ENCODE results near the gene MRPL52. TPM values are rescaled to one million over a fixed set of nuclear protein-coding genes. Genes with fewer than 3 reads are reported as not detected.

The MRPL52 gene
- total RNA-seq, 1 donor from 2014 or later, result 196 TPM

GRCh38 chr14:22836301-22837113 lies 6.8 kb downstream of the MRPL52 start, which contains the start of gene MMP14:
MMP14 (plus strand) TSS chr14:22836585; CDS start chr14:22836818, 233 bp downstream.
- no peak within 1 kb of the TSS for H3K27ac Mint-ChIP-seq
- peaks cover 13% of the 10 kb centered on the region for H3K27me3 Mint-ChIP-seq (ENCODE audit: insufficient read depth)
- H3K9me3 Mint-ChIP-seq, result no peaks in the 10 kb centered on the region
- H3K36me3 Mint-ChIP-seq (ENCODE audit: low read depth), result peaks cover 23% of the 10 kb centered on the region
- intact Hi-C loops (cut with micrococcal nuclease), result no loop called here
- peaks cover 11% of the 10 kb centered on the region for H3K4me1 Mint-ChIP-seq (ENCODE audit: low read depth)
- DNase-seq (ENCODE audit: low spot score), result no peak
- H3K4me3 Mint-ChIP-seq, result peak within 1 kb of the TSS; percentile 72

- Mint-ChIP-seq H3K9me3 (no peaks in the 10 kb centered on the region), H3K4me1 (ENCODE audit: low read depth) (peaks cover 5% of the 10 kb centered on the region), H3K27ac (no peak overlapping the region), H3K4me3 (peak overlapping the region; percentile 72), H3K36me3 (ENCODE audit: low read depth) (peaks cover 18% of the 10 kb centered on the region), H3K27me3 (ENCODE audit: insufficient read depth) (peaks cover 13% of the 10 kb centered on the region)
- intact Hi-C loops (cut with micrococcal nuclease), result no loop called here
- no peak for DNase-seq (ENCODE audit: low spot score)
Observed at GRCh38 chr14:22837114-22837749, 7.5 kb downstream of the MRPL52 start.

GRCh38 chr14:22837750-22838538 lies 8.3 kb downstream of the MRPL52 start:
- Mint-ChIP-seq H3K9me3 (no peaks in the 10 kb centered on the region), H3K4me3 (no peak overlapping the region), H3K27me3 (ENCODE audit: insufficient read depth) (peaks cover 13% of the 10 kb centered on the region), H3K27ac (no peak overlapping the region), H3K4me1 (ENCODE audit: low read depth) (peaks cover 5% of the 10 kb centered on the region), H3K36me3 (ENCODE audit: low read depth) (peaks cover 18% of the 10 kb centered on the region)
- intact Hi-C loops (cut with micrococcal nuclease), result no loop called here
- DNase-seq (ENCODE audit: low spot score), result no peak

GRCh38 chr14:22838631-22839041 lies 8.9 kb downstream of the MRPL52 start:
- H3K27me3 Mint-ChIP-seq (ENCODE audit: insufficient read depth), result peaks cover 13% of the 10 kb centered on the region
- intact Hi-C loops (cut with micrococcal nuclease), result no loop called here
- DNase-seq (ENCODE audit: low spot score), result no peak
- no peaks in the 10 kb centered on the region for H3K9me3 Mint-ChIP-seq
- no peak overlapping the region for H3K27ac Mint-ChIP-seq
- no peak overlapping the region for H3K4me3 Mint-ChIP-seq
- peaks cover 16% of the 10 kb centered on the region for H3K36me3 Mint-ChIP-seq (ENCODE audit: low read depth)
- peaks cover 5% of the 10 kb centered on the region for H3K4me1 Mint-ChIP-seq (ENCODE audit: low read depth)

- intact Hi-C loops (cut with micrococcal nuclease), result no loop called here
- peaks cover 16% of the 10 kb centered on the region for H3K36me3 Mint-ChIP-seq (ENCODE audit: low read depth)
- no peak overlapping the region for H3K27ac Mint-ChIP-seq
- DNase-seq (ENCODE audit: low spot score), result no peak
- H3K27me3 Mint-ChIP-seq (ENCODE audit: insufficient read depth), result peaks cover 13% of the 10 kb centered on the region
- H3K4me3 Mint-ChIP-seq, result no peak overlapping the region
- H3K9me3 Mint-ChIP-seq, result no peaks in the 10 kb centered on the region
- peaks cover 5% of the 10 kb centered on the region for H3K4me1 Mint-ChIP-seq (ENCODE audit: low read depth)
Observed at GRCh38 chr14:22839159-22839779, 9.6 kb downstream of the MRPL52 start.

- no peak for DNase-seq (ENCODE audit: low spot score)
- Mint-ChIP-seq H3K4me1 (ENCODE audit: low read depth) (peaks cover 5% of the 10 kb centered on the region), H3K27me3 (ENCODE audit: insufficient read depth) (peaks cover 8% of the 10 kb centered on the region), H3K36me3 (ENCODE audit: low read depth) (peaks cover 4% of the 10 kb centered on the region), H3K4me3 (no peak overlapping the region), H3K27ac (no peak overlapping the region), H3K9me3 (no peaks in the 10 kb centered on the region)
- intact Hi-C loops (cut with micrococcal nuclease), result no loop called here
Observed at GRCh38 chr14:22841311-22841710, 11.6 kb downstream of the MRPL52 start.

- H3K9me3 Mint-ChIP-seq, result no peaks in the 10 kb centered on the region
- no peak overlapping the region for H3K27ac Mint-ChIP-seq
- intact Hi-C loops (cut with micrococcal nuclease), result no loop called here
- H3K4me3 Mint-ChIP-seq, result no peak overlapping the region
- no peak for DNase-seq (ENCODE audit: low spot score)
- H3K4me1 Mint-ChIP-seq (ENCODE audit: low read depth), result peaks cover 5% of the 10 kb centered on the region
- H3K27me3 Mint-ChIP-seq (ENCODE audit: insufficient read depth), result peaks cover 6% of the 10 kb centered on the region
- peaks cover 3% of the 10 kb centered on the region for H3K36me3 Mint-ChIP-seq (ENCODE audit: low read depth)
Observed at GRCh38 chr14:22841769-22842168, 12.1 kb downstream of the MRPL52 start.

- intact Hi-C loops (cut with micrococcal nuclease), result no loop called here
- Mint-ChIP-seq H3K36me3 (ENCODE audit: low read depth) (no peaks in the 10 kb centered on the region), H3K4me3 (no peak overlapping the region), H3K9me3 (no peaks in the 10 kb centered on the region), H3K27ac (no peak overlapping the region), H3K4me1 (ENCODE audit: low read depth) (no peaks in the 10 kb centered on the region), H3K27me3 (ENCODE audit: insufficient read depth) (peaks cover 2% of the 10 kb centered on the region)
- DNase-seq (ENCODE audit: low spot score), result no peak
Observed at GRCh38 chr14:22842211-22843122, 12.8 kb downstream of the MRPL52 start.

- intact Hi-C loops (cut with micrococcal nuclease), result no loop called here
Observed at GRCh38 chr14:22843123-22843925, 13.6 kb downstream of the MRPL52 start.

GRCh38 chr14:22844221-22845102 lies 14.8 kb downstream of the MRPL52 start:
- Mint-ChIP-seq H3K4me1 (ENCODE audit: low read depth) (no peaks in the 10 kb centered on the region), H3K9me3 (no peaks in the 10 kb centered on the region), H3K36me3 (ENCODE audit: low read depth) (no peaks in the 10 kb centered on the region), H3K27ac (no peak overlapping the region), H3K4me3 (no peak overlapping the region), H3K27me3 (ENCODE audit: insufficient read depth) (peaks cover 6% of the 10 kb centered on the region)
- DNase-seq (ENCODE audit: low spot score), result no peak
- intact Hi-C loops (cut with micrococcal nuclease), result no loop called here

More at GRCh38 chr14:22843123-22843925, 13.6 kb downstream of the MRPL52 start:
- H3K4me3 Mint-ChIP-seq, result no peak overlapping the region
- no peaks in the 10 kb centered on the region for H3K4me1 Mint-ChIP-seq (ENCODE audit: low read depth)
- H3K9me3 Mint-ChIP-seq, result no peaks in the 10 kb centered on the region
- no peak overlapping the region for H3K27ac Mint-ChIP-seq
- H3K36me3 Mint-ChIP-seq (ENCODE audit: low read depth), result no peaks in the 10 kb centered on the region
- no peak for DNase-seq (ENCODE audit: low spot score)
- peaks cover 2% of the 10 kb centered on the region for H3K27me3 Mint-ChIP-seq (ENCODE audit: insufficient read depth)

GRCh38 chr14:22845103-22845394 lies 15.4 kb downstream of the MRPL52 start:
- no peak overlapping the region for H3K4me3 Mint-ChIP-seq
- no peaks in the 10 kb centered on the region for H3K36me3 Mint-ChIP-seq (ENCODE audit: low read depth)
- no peaks in the 10 kb centered on the region for H3K4me1 Mint-ChIP-seq (ENCODE audit: low read depth)
- no peaks in the 10 kb centered on the region for H3K9me3 Mint-ChIP-seq
- intact Hi-C loops (cut with micrococcal nuclease), result no loop called here
- H3K27ac Mint-ChIP-seq, result no peak overlapping the region
- peaks cover 5% of the 10 kb centered on the region for H3K27me3 Mint-ChIP-seq (ENCODE audit: insufficient read depth)
- no peak for DNase-seq (ENCODE audit: low spot score)

All from activated T-helper 1 cell treated with anti-CD3 and anti-CD28 coated beads, Interleukin-12 subunit alpha, Interleukin-12 subunit beta, Interleukin-2, Interleukin-4 antibody, amounts not matched to agents 30 ng/mL and 10 ng/mL and 1 ng/mL, durations not matched to agents 14 hours and 24 hours and 36 hours (primary cell).